Measurements from ENCODE around the gene C1QL1. TPM values are rescaled to one million over a fixed set of nuclear protein-coding genes. Genes with fewer than 3 reads are reported as not detected.

The C1QL1 gene
- polyA plus RNA-seq, 1 experiment = 1.9 TPM

DNA sequence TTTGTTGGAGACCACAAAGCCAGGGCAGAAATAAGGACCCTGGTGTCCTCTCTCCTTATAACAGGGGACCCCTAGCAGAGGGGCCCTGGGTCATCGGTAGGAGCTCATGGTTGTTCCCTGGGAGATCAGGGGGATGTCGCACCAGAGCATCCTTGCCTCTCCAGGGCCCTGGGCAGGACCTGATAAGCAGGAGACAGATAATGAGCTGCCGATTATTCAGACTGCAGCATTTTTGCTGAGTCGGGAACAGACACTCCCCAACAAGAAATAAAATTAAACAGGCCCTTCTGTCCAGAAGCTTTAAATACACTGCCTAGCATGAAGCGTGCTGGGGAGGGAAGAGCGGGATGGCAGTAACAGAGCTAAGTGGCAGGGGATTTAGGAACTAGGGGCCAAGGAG, 37.4 kb downstream of the C1QL1 start:
- no peak for DNase-seq (ENCODE audit: low read depth, low spot score)
- H3K9me3 ChIP-seq (ENCODE audit: control insufficient read depth, insufficient read depth, low read length) = no peaks in the 10 kb centered on the region; the same call in 1 of the 2 replicates
- no peaks in the 10 kb centered on the region for H3K27me3 ChIP-seq (ENCODE audit: control insufficient read depth, insufficient read depth, low read length)
- no peak overlapping the region for H3K4me3 ChIP-seq (ENCODE audit: low read depth, low read length)
- no peak for TF ChIP-seq CTCF (IDR thresholded peaks at IDR 0.05; ENCODE audit: low read depth, low read length)
- ChIA-PET CTCF (interaction anchor here (0.5 to 2.6 kb wide), 5 partner anchors 9 to 205 kb away, joined by 4 to 13 read pairs (median 5); partner anchors contain the start of gene ACBD4), POLR2A (no interaction called here)
- H3K27ac ChIP-seq (ENCODE audit: low read depth, low read length) = no peak overlapping the region

DNA sequence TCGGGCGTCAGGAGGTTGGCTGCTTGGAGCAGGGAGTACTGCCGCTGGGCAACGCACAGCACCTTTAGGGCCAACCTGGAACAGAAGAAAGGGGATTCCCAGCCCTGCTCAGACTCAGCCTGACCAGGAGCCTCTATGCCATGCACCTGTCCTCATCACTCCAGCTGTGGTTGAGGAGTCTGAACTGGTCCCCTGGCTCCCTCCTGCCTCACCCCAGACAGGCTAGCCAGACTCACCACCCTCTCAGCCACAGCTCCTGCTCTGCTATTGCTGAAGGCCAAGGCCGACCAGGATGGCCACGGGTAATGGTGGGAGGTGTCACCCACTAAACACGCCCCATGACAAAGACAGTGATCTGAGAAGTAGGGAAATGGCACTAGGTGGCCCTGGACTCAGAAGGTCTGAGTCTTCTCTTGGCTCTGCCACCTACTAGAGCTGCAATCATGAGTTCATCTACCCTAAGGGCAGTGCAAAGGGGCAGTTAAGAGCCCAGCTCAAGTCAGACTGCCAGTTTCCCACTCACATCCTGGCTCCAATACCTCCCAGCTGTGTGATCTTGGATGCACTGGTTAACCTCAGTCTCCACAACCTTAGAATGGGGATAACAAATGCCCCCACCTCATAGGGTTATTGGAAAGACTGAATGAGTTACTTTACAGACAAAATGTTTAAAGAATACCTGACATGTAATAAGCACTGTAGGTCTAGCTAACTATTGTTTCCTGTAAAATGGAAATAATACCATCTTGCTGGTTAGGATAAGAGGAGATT, 39.0 kb downstream of the C1QL1 start:
- POLR2A ChIA-PET = interaction anchor here (0.5 to 0.6 kb wide), 2 partner anchors 220 to 222 kb away, joined by 3 read pairs; no protein-coding TSS in a partner anchor
- no peak overlapping the region for H3K4me3 ChIP-seq (ENCODE audit: low read depth, low read length)
- no peak for DNase-seq (ENCODE audit: low read depth, low spot score)

DNA sequence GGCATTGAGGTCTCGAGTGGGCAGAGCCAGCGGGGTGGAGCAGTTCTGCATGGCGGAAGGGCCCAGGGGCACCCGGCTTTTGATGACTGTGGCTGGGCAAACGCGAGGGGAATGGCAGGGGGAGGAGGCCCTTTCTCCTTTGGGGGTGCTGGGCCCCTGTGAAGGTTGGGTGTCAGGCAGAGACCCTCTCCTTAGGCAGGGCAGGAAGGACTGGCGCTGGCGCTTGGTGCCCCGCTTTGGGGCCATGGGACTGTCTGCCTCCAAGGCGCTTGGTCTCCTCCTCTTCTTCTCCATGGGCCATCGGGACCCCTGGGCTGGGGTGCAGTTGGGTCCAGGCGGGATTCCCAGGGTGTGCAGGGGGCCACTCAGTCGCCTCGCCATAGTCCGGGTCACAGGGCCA, 40.0 kb downstream of the C1QL1 start:
- H3K4me3 ChIP-seq (ENCODE audit: low read depth, low read length) = no peak overlapping the region
- H3K9me3 ChIP-seq (ENCODE audit: control insufficient read depth, insufficient read depth, low read length) = no peaks in the 10 kb centered on the region; the same call in 1 of the 2 replicates
- H3K27ac ChIP-seq (ENCODE audit: low read depth, low read length) = no peak overlapping the region
- ChIA-PET POLR2A (no interaction called here), CTCF (no interaction called here)
- no peak for DNase-seq (ENCODE audit: low read depth, low spot score)
- no peak for TF ChIP-seq CTCF (IDR thresholded peaks at IDR 0.05; ENCODE audit: low read depth, low read length)
- H3K27me3 ChIP-seq (ENCODE audit: control insufficient read depth, insufficient read depth, low read length) = no peaks in the 10 kb centered on the region

More for the DNA sequence above, 39.0 kb downstream of the C1QL1 start:
- CTCF ChIA-PET = no interaction called here
- no peaks in the 10 kb centered on the region for H3K27me3 ChIP-seq (ENCODE audit: control insufficient read depth, insufficient read depth, low read length)
- H3K9me3 ChIP-seq (ENCODE audit: control insufficient read depth, insufficient read depth, low read length) = no peaks in the 10 kb centered on the region; the same call in 1 of the 2 replicates
- no peak overlapping the region for H3K27ac ChIP-seq (ENCODE audit: low read depth, low read length)
- no peak for TF ChIP-seq CTCF (IDR thresholded peaks at IDR 0.05; ENCODE audit: low read depth, low read length)

DNA sequence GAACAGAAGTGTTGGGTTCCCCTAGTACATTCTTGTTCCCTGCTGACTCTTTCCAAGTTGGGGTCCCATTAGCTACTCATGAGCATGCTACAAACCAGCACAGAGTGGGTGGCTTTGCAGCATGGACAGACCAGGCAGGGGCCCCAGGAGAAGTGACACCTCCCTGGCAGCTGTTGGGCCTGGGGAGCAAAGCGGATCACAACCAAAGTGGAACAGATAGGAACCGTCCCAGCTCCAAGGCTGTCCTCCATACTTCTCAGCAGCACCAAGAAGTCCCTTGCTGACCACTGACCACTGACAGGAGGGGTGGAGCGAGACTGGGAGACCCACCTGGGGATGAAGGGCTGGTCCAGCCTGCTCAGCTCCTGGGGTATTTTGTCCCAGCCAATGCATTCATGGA, 40.4 kb downstream of the C1QL1 start:
- CTCF ChIA-PET = interaction anchor here (2.0 kb wide), 1 partner anchor 208 kb away, joined by 8 read pairs; the partner anchor contains the start of gene ACBD4
- Histone ChIP-seq H3K27ac (ENCODE audit: low read depth, low read length) (no peak overlapping the region), H3K9me3 (ENCODE audit: control insufficient read depth, insufficient read depth, low read length) (no peaks in the 10 kb centered on the region; the same call in 1 of the 2 replicates), H3K4me3 (ENCODE audit: low read depth, low read length) (no peak overlapping the region), H3K27me3 (ENCODE audit: control insufficient read depth, insufficient read depth, low read length) (no peaks in the 10 kb centered on the region)
- no peak for DNase-seq (ENCODE audit: low read depth, low spot score)
- TF ChIP-seq CTCF (IDR thresholded peaks at IDR 0.05; ENCODE audit: low read depth, low read length) = no peak
- POLR2A ChIA-PET = no interaction called here

DNA sequence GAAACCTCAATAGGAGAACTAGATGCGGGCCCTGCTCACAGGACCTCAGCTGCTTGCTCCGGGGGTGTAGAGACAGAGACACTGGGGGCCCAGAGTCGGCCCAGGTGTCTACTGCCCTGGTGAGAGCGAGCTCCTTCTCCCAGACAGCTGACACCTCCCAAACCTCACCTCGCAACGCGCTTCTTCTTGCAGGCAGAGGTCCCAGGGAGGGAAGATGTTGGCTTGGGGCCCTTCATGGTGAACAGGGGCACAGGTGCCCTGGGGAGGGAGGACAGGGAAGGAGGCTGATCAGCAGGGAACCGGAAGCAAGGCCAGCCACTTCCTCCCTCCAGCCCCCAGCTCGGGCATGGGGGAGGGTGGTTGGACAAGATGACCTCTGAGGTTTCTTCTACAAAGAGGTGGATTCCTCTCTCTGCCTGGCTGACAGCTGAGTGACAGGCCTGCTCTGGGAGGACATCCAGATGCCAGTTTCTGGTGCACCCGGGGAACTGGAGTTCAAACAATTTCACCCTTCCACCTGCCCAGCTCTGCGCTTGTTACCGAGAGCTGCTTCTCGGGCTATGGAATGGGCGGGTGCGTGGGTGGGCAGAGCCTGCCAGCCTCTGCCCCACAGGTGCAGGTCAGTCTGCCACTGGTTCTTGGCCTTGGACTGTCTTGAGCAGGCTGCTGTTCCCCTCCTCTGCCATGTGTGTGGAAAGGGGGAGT, 41.1 kb downstream of the C1QL1 start:
- H3K27ac ChIP-seq (ENCODE audit: low read depth, low read length) = no peak overlapping the region
- no peak for DNase-seq (ENCODE audit: low read depth, low spot score)
- ChIA-PET CTCF (interaction anchor here (2.0 kb wide), 1 partner anchor 208 kb away, joined by 8 read pairs; the partner anchor contains the start of gene ACBD4), POLR2A (no interaction called here)
- H3K27me3 ChIP-seq (ENCODE audit: control insufficient read depth, insufficient read depth, low read length) = no peaks in the 10 kb centered on the region
- no peak overlapping the region for H3K4me3 ChIP-seq (ENCODE audit: low read depth, low read length)
- no peak for TF ChIP-seq CTCF (IDR thresholded peaks at IDR 0.05; ENCODE audit: low read depth, low read length)
- no peaks in the 10 kb centered on the region; the same call in 1 of the 2 replicates for H3K9me3 ChIP-seq (ENCODE audit: control insufficient read depth, insufficient read depth, low read length)
